Measurements from ENCODE around the gene SPAG6.

Gene SPAG6

DNA sequence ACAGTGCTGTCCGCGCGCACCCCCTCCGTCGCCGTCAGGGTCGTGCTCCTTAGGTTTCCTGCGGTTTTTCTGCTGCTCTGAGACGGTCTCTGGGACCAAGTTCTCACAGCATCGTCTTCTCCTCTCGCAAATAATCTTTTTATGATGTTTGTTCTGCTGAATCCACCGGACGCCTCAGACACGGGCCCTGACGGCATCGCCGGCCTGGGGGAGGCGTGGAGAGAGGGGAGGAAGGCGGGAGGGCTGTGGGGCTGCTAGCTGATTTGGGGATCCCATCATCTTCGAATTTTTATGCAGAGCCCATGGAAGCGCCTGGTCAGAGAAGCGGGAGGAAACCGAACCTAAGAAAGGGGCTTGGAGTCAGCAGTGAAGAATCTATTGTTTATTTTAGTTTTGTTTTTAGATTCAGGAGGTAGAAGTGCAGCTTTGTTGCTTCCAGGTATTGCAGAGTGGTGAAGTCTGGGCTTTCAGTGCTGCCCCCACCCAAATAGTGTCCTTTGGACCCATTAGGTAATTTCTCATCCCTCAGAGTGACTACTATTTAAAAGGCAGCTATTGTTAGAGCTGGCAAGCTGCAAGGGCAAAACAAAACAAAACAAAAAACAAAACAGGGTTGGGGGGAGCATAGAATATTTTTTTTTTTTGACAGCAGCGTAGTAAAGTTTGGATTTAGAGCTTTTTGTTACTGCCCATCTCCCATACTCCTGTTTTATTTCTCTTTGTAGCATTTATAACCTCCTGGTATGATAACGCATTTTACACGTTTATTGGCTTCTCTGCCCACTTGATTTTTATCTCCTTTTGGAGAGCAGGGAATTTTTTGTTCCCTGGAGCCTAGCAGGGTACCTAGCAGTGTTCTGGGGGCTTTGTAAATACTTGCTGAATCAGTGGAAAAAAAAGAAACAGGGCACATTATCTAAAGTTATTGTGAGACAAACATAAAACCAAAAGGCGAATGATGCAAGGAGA, 92.6 kb downstream of the SPAG6 start:
- no peak for DNase-seq

- DNase-seq: no peak
Observed at GRCh38 chr10:22438711-22439110, 93.4 kb downstream of the SPAG6 start.

- no peak for DNase-seq
Observed at GRCh38 chr10:22442063-22442462, 96.8 kb downstream of the SPAG6 start.

DNA sequence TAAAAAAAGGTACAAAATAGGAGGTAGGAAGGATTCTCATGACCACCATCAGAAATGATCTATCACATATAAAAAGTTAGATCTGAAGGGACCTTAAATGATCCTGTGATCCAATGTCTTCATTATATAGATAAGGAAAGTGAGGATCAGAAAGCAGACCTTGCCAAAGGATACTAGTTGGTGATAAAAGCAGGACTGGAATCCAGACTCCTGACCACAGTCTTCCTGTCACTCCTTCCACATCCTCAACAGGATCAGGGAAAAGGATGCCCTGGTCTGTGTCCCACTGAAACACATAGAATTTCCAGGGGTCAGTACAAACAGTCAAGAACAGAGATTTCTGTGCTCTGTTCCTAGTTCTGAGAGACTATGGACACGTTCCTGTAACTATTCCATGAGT, 97.2 kb downstream of the SPAG6 start:
- no peak for DNase-seq

DNA sequence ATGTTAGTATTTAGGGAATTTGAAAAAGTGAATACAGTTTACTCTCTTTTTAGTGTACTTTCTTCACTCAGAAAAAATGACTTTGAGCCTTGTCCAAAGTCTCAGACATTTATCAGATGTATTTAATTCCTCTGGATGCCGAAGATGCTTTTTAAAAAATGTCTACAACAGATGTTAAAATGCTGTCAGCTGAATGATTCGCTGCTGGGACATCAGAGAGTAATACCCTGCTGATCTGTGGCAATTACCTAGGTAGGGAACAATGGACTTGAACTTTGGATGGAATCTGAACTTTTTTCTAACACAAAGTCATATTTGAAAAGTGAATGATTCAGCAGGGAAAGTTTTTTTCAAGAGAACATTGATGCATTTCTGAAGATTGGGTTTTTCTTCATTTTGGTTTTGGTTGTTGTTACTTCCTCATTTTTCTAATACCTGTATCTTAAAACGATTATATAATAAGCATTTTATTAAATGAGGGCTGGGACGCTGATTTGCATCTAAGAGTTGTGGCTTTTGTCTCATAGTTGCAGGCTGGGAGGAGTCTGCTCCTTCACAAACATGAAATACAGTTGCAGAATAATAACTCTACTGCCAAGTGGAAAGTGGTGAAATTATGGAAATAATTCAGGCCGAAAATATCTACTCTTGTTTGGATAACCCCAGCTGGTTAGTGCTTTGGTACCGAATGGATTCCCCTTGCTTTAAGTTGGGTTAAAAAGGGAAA, 98.0 kb downstream of the SPAG6 start:
- DNase-seq: no peak

- DNase-seq: no peak
Observed at GRCh38 chr10:22444219-22444788, 99.0 kb downstream of the SPAG6 start.

DNA sequence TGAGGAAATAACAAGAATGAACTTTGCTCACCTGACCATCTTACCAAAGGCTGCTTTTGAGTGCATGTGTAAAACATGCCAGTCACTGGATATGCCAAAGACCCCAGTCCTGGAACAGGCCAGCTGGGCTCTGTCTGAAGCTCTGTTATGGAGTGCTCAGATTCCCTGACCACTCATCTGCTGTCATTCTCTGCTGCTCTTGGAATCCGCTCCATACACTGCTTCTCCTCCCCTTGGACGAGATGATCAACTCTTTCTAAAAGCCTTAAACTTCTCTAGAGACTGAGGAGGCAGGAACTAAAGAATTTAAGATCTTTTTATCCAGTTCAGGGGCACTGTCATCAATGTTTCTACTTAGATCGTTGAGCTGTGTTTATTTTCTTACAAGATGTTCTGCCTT, 100.2 kb downstream of the SPAG6 start:
- no peak for DNase-seq

GRCh38 chr10:22447068-22447467, 101.8 kb downstream of the SPAG6 start:
- DNase-seq: no peak

- no peak for DNase-seq
Observed at GRCh38 chr10:22451346-22451745, 106.0 kb downstream of the SPAG6 start.

DNA sequence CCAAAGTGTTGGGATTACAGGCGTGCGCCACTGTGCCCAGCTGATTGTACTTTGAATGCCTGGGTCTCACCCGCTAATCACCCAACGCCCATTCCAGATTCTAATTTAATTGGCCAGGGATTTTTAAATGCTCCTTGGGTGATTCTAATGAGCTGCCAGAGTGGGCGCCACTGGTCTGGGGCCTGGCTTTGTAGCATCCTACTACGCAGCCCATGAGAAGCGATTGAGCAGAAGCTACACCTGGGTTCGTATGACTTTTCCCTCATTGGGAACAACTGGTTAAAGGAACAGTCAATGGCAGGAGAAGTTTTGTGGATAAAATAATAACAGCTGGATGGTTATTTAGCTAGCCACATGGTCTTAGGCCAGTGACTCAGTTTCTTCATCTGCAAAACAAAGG, 108.0 kb downstream of the SPAG6 start:
- no peak for DNase-seq

DNA sequence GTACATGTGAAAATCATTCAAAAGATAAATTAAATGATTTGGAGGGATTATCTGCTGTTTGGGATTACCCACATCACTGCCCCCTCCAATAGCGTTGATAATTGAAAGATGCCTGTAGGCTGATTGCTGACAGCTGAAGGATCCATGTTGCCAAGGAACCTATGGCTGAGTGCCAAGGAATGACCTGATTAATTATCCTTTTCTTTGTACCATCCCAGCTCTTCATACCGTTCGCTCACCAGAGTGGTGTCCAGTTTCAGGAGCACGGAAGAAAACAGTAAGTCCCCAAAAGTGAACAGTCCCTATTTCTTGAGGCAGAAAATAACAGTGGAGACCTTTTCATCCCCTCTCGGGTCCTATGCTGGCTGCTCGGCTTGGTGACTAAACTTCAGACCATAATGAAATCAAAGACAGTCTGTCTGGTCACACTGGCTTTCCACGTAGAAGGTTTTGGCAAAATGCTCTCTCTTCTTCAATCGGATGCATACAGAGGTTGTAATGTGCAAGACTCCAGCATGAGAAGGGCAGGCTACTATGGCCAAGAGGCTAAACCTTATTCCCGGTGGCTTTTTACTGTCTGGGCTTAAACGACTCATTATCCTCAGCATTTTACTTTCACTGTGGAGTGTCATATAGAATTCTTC, 108.8 kb downstream of the SPAG6 start:
- no peak for DNase-seq

DNA sequence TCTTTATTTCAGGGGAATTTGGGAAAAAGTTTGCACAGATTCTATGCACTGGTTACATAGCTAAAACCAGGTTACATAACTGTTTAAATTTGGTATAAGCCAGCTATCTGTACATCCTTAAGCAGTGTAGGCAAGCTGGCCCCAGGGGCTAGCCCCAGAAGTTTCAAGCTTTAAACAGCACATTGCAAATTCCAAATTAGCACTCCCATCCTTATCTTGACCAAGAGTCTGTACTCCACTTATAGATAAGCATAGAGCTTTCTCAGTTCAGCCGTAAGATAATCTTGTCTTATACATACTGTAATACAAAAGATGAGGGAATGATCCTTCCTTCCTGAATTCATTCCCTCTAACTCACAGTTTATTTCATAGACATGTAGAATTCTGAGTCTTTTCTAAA, 109.3 kb downstream of the SPAG6 start:
- DNase-seq: no peak

- DNase-seq: no peak
Observed at GRCh38 chr10:22455068-22455857, 110.0 kb downstream of the SPAG6 start.

DNA sequence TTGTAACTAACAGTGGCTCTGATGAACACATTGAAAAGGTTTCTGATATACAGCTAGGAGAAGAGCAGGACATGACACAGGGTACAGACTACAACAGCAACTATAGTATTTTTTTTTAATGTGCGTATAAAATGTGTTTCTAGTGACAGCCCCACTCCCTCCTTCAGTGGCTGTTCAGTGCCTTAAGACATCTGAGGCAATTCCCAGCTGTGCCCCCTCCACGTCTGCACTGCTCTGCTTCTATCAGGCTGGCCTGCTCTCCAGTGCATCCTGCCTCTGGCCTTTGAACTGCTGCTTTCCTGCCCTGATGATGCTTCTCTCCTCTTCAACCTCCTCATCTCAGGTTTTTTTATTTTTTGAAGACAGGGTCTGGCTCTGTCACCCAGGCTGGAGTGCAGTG, 111.2 kb downstream of the SPAG6 start:
- DNase-seq: no peak

- DNase-seq: no peak
Observed at GRCh38 chr10:22458272-22459038, 113.2 kb downstream of the SPAG6 start.

GRCh38 chr10:22459496-22459895, 114.2 kb downstream of the SPAG6 start:
- DNase-seq: no peak

DNA sequence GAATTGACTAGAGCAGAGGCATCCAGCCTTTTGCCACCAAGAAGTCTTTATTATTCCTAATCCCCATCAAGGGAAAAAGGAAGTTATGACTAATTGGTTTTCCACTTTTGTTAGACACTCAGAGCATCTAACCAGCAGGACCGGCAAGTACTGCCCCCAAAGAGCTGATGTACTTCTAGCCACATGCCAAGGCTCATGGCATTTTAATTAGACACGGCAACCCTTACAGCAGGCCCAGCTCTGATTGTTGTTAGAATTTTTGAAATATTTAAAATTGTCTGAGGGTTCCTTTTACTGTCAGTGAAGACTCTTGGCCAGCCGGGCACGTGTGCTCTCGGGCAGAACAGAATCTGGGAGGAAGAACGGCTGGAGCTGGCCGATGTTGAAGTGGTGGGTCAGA, 114.8 kb downstream of the SPAG6 start:
- DNase-seq: no peak

- DNase-seq: no peak
Observed at GRCh38 chr10:22460531-22461403, 115.5 kb downstream of the SPAG6 start.

- DNase-seq: no peak
Observed at GRCh38 chr10:22461891-22462290, 116.6 kb downstream of the SPAG6 start.

DNA sequence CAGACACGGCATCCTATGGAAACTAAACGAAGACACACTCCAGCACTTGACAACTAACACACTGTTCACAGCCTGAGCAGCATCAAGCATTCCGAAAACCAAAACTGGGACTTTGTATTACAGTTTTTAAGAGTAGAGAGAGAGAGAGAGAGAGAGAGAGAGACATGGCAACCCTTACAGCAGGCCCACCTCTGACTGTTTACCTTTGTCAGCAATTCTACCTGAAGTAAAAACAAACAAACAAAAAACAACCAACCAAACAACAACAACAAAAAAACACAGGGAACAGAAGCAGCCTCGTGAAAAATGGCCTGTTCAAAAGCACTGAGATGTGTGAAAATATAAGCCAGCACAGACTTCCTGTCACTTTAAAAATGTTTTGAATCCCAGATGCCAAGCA, 118.0 kb downstream of the SPAG6 start:
- no peak for DNase-seq

All from 8988T (cell line).